ENCODE measurements around the gene CASZ1.

Gene CASZ1

GRCh38 chr1:10818262-10819197, 22.1 kb upstream of the CASZ1 start:
- Histone ChIP-seq H3K27ac (replicated peaks) (no peak overlapping the region), H3K27me3 (ENCODE audit: insufficient read depth, poor library complexity, severe bottlenecking) (peaks cover 8% of the 10 kb centered on the region), H3K4me3 (replicated peaks; ENCODE audit: insufficient read depth, low read length) (no peak overlapping the region)
- DNase-seq (ENCODE audit: low read depth in 1 of 2, low spot score in 1 of 2) = no peak
- TF ChIP-seq POLR2AphosphoS5 (IDR thresholded peaks at IDR 0.05; ENCODE audit: low read depth) (no peak), SPI1 (IDR thresholded peaks at IDR 0.05; ENCODE audit: borderline replicate concordance, low read depth) (no peak), GABPA (IDR thresholded peaks at IDR 0.05; ENCODE audit: low read depth) (no peak), REST (IDR thresholded peaks at IDR 0.05; ENCODE audit: insufficient replicate concordance, low read depth) (no peak)
- TF ChIP-seq, protein P1, sequence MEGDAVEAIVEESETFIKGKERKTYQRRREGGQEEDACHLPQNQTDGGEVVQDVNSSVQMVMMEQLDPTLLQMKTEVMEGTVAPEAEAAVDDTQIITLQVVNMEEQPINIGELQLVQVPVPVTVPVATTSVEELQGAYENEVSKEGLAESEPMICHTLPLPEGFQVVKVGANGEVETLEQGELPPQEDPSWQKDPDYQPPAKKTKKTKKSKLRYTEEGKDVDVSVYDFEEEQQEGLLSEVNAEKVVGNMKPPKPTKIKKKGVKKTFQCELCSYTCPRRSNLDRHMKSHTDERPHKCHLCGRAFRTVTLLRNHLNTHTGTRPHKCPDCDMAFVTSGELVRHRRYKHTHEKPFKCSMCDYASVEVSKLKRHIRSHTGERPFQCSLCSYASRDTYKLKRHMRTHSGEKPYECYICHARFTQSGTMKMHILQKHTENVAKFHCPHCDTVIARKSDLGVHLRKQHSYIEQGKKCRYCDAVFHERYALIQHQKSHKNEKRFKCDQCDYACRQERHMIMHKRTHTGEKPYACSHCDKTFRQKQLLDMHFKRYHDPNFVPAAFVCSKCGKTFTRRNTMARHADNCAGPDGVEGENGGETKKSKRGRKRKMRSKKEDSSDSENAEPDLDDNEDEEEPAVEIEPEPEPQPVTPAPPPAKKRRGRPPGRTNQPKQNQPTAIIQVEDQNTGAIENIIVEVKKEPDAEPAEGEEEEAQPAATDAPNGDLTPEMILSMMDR (IDR thresholded peaks at IDR 0.05; ENCODE audit: insufficient read depth, low read length) = no peak

DNA sequence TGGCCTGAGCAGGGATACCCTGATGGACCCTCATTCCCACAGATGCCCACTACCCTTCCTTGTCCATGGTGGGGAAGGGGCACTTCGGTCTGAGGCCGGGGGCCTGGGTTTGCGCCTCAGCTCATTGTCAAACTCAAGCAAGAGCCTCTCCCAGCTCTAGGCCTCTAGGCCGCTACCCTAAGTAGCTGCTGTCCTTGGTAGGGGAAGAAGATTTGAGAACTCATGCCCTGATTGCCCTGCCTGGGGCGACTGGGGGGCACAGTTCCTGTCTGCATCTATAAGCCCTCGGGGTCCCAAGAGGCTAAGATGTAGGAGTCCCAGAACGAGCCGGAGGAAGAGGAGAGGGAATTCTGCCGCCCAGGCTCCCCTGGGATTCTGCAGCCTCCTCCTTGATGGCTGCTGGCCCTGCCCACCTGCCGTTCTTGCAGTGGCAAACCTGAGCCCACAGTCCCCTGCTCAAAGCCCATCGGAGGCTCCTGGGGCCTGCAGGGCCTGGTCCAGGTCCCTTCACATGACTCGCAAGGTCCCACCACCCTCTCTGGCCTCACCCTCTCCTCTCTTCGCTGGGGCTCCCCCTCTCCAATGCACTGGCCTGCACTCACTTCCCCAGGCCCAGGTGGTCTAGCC, 20.4 kb upstream of the CASZ1 start:
- no peak for DNase-seq (ENCODE audit: low read depth in 1 of 2, low spot score in 1 of 2)
- H3K4me3 ChIP-seq (replicated peaks; ENCODE audit: insufficient read depth, low read length) = no peak overlapping the region
- TF ChIP-seq POLR2AphosphoS5 (IDR thresholded peaks at IDR 0.05; ENCODE audit: low read depth) (no peak), REST (IDR thresholded peaks at IDR 0.05; ENCODE audit: insufficient replicate concordance, low read depth) (peak; percentile 68), GABPA (IDR thresholded peaks at IDR 0.05; ENCODE audit: low read depth) (no peak)
- TF ChIP-seq, protein P1 (IDR thresholded peaks at IDR 0.05; ENCODE audit: insufficient read depth, low read length) = no peak
- H3K27me3 ChIP-seq (ENCODE audit: insufficient read depth, poor library complexity, severe bottlenecking) = peaks cover 4% of the 10 kb centered on the region
- H3K27ac ChIP-seq (replicated peaks) = no peak overlapping the region

DNA sequence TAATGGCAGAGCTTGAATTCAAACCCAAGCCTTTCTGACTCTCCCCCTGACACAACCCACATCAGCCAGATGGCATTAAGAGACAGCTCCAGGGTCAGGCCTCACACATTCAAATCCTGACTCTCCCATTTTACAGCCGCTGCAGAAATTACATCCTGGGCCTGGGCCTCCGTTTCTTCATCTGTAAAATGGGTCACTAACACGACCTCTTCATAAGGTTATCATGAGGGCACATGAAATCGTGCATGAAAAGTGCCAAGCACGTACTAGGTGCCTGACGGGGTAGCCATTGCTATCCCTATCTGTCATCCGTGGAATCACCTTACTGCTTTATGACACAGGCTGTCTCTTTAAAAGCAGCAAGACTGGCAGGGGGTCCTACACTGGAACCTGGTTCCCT, 19.8 kb upstream of the CASZ1 start:
- Histone ChIP-seq H3K27ac (replicated peaks) (no peak overlapping the region), H3K27me3 (ENCODE audit: insufficient read depth, poor library complexity, severe bottlenecking) (peaks cover 4% of the 10 kb centered on the region), H3K4me3 (replicated peaks; ENCODE audit: insufficient read depth, low read length) (no peak overlapping the region)
- DNase-seq (ENCODE audit: low read depth in 1 of 2, low spot score in 1 of 2) = no peak
- TF ChIP-seq REST (IDR thresholded peaks at IDR 0.05; ENCODE audit: insufficient replicate concordance, low read depth) = no peak
- TF ChIP-seq GABPA (IDR thresholded peaks at IDR 0.05; ENCODE audit: low read depth) = no peak
- TF ChIP-seq POLR2AphosphoS5 (IDR thresholded peaks at IDR 0.05; ENCODE audit: low read depth) = no peak
